Ovary (tissue), 9 donors: ENCODE measurements around the gene TAF3. TPM values are rescaled to one million over a fixed set of nuclear protein-coding genes. Genes with fewer than 3 reads are reported as not detected.

Experiments used
- DNase-seq, 5 donors: peaks; one replicate each; pipeline ENCODE4 v3.0.0-alpha.2; 2019 to 2020
- H3K27ac ChIP-seq, 2 donors: fragments of 200-600 bp; one replicate each; pipeline versions ENCODE4 v1.5.1 to v1.8.0; 2019 to 2022
- H3K27me3 ChIP-seq: fragments of 200-600 bp; one replicate; pipeline ENCODE4 v1.8.0; 2022
- H3K36me3 ChIP-seq: fragments of 200-600 bp; sonication (generic); one replicate; pipeline ENCODE4 v1.5.1; 2019
- H3K4me1 ChIP-seq: one replicate; pipeline ENCODE4 v1.8.1; 2013; ENCODE audit warnings: mild to moderate bottlenecking, moderate library complexity; ENCODE audit not compliant: insufficient read depth
- H3K4me3 ChIP-seq: fragments of 200-600 bp; sonication (generic); one replicate; pipeline ENCODE4 v1.5.1; 2017
- H3K9me3 ChIP-seq, 2 donors: fragments of 200-600 bp in 1 of 2; sonication (generic) in 1 of 2; one replicate each; pipeline versions ENCODE4 v1.5.1 to v1.8.1; 2013 to 2019; ENCODE audit warnings: mild to moderate bottlenecking in 1 of 2, moderate library complexity in 1 of 2
- CTCF ChIP-seq, 3 donors: fragments of 450-650 bp in 2 of 3; fragments of 200-600 bp in 1 of 3; IDR thresholded peaks; one replicate each; pipeline versions ENCODE4 v1.5.1 to v1.8.0; 2016 to 2022; ENCODE audit warnings: antibody characterized with exemption in 3 of 3, mild to moderate bottlenecking in 1 of 3
- EP300 ChIP-seq: sonication (generic); formaldehyde crosslinking; IDR thresholded peaks from one replicate; pipeline ENCODE4 v1.6.1; 2017; ENCODE audit warnings: antibody characterized with exemption
- POLR2A ChIP-seq: fragments of 450-650 bp; IDR thresholded peaks from one replicate; pipeline ENCODE4 v1.6.1; 2017; ENCODE audit warnings: antibody characterized with exemption, mild to moderate bottlenecking, moderate library complexity
- WGBS, 3 donors: extraction: QIAGEN DNeasy Blood & Tissue Kit in 1 of 3; methylation state at CpG; one replicate each; pipeline versions ENCODE4 v1.1.5 to v1.1.7; 2013 to 2017; 5-methylcytosine and 5-hydroxymethylcytosine counted together
- intact Hi-C, 4 donors: fragments of 100-400 bp; cut with DNase I; formaldehyde crosslinking; loops; one replicate each; pipeline versions ENCODE4 v1.11.0 to v1.15.1; 2022 to 2023
- polyA plus RNA-seq, 2 donors: library from polyadenylated mRNA; stranded (reverse); fragments of 200-250 nt in 1 of 2; fragments of 350-450 nt in 1 of 2; fragmentation: Illumina TruSeq in 1 of 2; extraction: RNeasy Lipid Tissue Mini Kit (QIAGEN cat#74804) in 1 of 2; gene quantifications; one replicate each; pipeline ENCODE4 v1.2.3, GENCODE V29; 2013 to 2014
- total RNA-seq, 7 donors: library from RNA; depleted of rRNA in 2 of 7; stranded (reverse); fragments of >200 nt in 2 of 7; fragmentation: NEBNext Ultra II Directional in 3 of 7; extraction: Animal tissue kit (Norgen Biotek cat#: 25700) in 3 of 7; gene quantifications; one replicate each; pipeline versions ENCODE4 v1.1.0 to v1.2.4, GENCODE V29; 2016 to 2023
- donor health status: DM: no; HTN: no; CAD: no; lungs with moderate emphysema.
- donor health status: DM: no; HTN: no; CAD: no.
- donor health status: Bipolar disorder and iron deficiency.
- donor health status: DM: yes; HTN: yes; CAD: no.
- donor health status: DM: no; HTN: no; CAD: no.
- donor health status: DM: yes; HTN: yes; CAD: no.

TAF3 gene
- total and polyA plus RNA-seq, 9 donors = 7.1 to 15.9 (median 11.8) TPM

GRCh38 chr10:7862121-7862514, 43.8 kb downstream of the TAF3 start:
- Histone ChIP-seq H3K27me3 (no peaks in the 10 kb centered on the region), H3K27ac (no peak overlapping the region)

GRCh38 chr10:7866176-7866575, 47.9 kb downstream of the TAF3 start:
- 91 to 96% (median 95%) methylated on average over 7 of the region's 7 CpGs for WGBS, 3 donors
- TF ChIP-seq EP300 = no peak
- TF ChIP-seq POLR2A = no peak
- no peak for TF ChIP-seq CTCF (IDR thresholded peaks at IDR 0.05)
- no peak for DNase-seq
- intact Hi-C loops = loop anchor here in 1 of 4 donors (10.0 kb wide), 1 partner anchor 909 kb away; no protein-coding TSS in a partner anchor
- H3K27me3 ChIP-seq = no peaks in the 10 kb centered on the region
- no peak overlapping the region for H3K27ac ChIP-seq
- H3K4me3 ChIP-seq = no peak overlapping the region
- no peaks in the 10 kb centered on the region for H3K36me3 ChIP-seq
- H3K9me3 ChIP-seq = peaks cover 1 to 5% of the 10 kb centered on the region in 2 donors
- H3K4me1 ChIP-seq = no peaks in the 10 kb centered on the region

More at GRCh38 chr10:7862121-7862514, 43.8 kb downstream of the TAF3 start:
- intact Hi-C loops = loop anchor here in 1 of 4 donors (10.0 kb wide), 1 partner anchor 913 kb away; no protein-coding TSS in a partner anchor
- no peak for TF ChIP-seq CTCF (IDR thresholded peaks at IDR 0.05)
- TF ChIP-seq POLR2A = no peak
- no peak for TF ChIP-seq EP300
- peaks cover 2% of the 10 kb centered on the region for H3K4me1 ChIP-seq
- no peaks in the 10 kb centered on the region for H3K36me3 ChIP-seq
- DNase-seq = no peak
- no peak overlapping the region for H3K4me3 ChIP-seq
- H3K9me3 ChIP-seq = peaks cover 4 to 5% of the 10 kb centered on the region in 2 donors

GRCh38 chr10:7872041-7872442, 53.7 kb downstream of the TAF3 start:
- no peaks in the 10 kb centered on the region for H3K27me3 ChIP-seq
- H3K4me3 ChIP-seq = peak overlapping the region; percentile 16
- no peaks in the 10 kb centered on the region for H3K36me3 ChIP-seq
- no peak for TF ChIP-seq EP300
- TF ChIP-seq POLR2A = no peak
- TF ChIP-seq CTCF (IDR thresholded peaks at IDR 0.05) = peak; percentile 28 to 43 (median 41)
- 7 to 13% (median 10%) methylated on average over 5 of the region's 5 CpGs for WGBS, 3 donors
- intact Hi-C loops = no loop called here
- H3K4me1 ChIP-seq = no peaks in the 10 kb centered on the region
- no peaks in the 10 kb centered on the region for H3K9me3 ChIP-seq
- no peak for DNase-seq
- H3K27ac ChIP-seq = no peak overlapping the region

GRCh38 chr10:7874864-7875263, 56.6 kb downstream of the TAF3 start:
- intact Hi-C loops = no loop called here
- Histone ChIP-seq H3K36me3 (no peaks in the 10 kb centered on the region), H3K9me3 (no peaks in the 10 kb centered on the region), H3K4me3 (no peak overlapping the region), H3K27me3 (no peaks in the 10 kb centered on the region), H3K27ac (no peak overlapping the region), H3K4me1 (no peaks in the 10 kb centered on the region)
- no peak for DNase-seq
- TF ChIP-seq CTCF (IDR thresholded peaks at IDR 0.05) = no peak
- TF ChIP-seq EP300 = no peak
- TF ChIP-seq POLR2A = no peak
- WGBS, 3 donors = 78 to 80% (median 79%) methylated on average over 2 of the region's 2 CpGs
